GM06990 (cell line): ENCODE data around the gene NELFA.

Source experiments
- DNase-seq: peaks from one replicate; pipeline ENCODE4 v3.0.0-alpha.2; 2011; ENCODE audit not compliant: insufficient read length; ENCODE audit errors: extremely low read depth
- H3K27me3 ChIP-seq: replicated peaks from 2 replicates; pipeline ENCODE4 v1.6.0; 2011; ENCODE audit warnings: low read length; ENCODE audit not compliant: control insufficient read depth, insufficient read depth
- H3K36me3 ChIP-seq: 2 replicates; pipeline ENCODE4 v1.5.1; 2011; ENCODE audit warnings: low read length; ENCODE audit not compliant: control insufficient read depth, insufficient read depth
- H3K4me3 ChIP-seq: replicated peaks from 2 replicates; pipeline ENCODE4 v1.5.1; 2011; ENCODE audit warnings: low read depth, mild to moderate bottlenecking, control low read depth, low read length
- CTCF ChIP-seq: IDR thresholded peaks from 2 replicates; pipeline ENCODE4 v1.5.1; 2011; ENCODE audit warnings: low read length, control low read depth, mild to moderate bottlenecking, inconsistent platforms; ENCODE audit not compliant: insufficient read depth, poor library complexity, severe bottlenecking

NELFA gene

GRCh38 chr4:2045518-2045951 lies 36.8 kb upstream of the NELFA start:
- Histone ChIP-seq H3K4me3 (no peak overlapping the region), H3K36me3 (no peaks in the 10 kb centered on the region), H3K27me3 (no peaks in the 10 kb centered on the region; the same call in 1 of the 2 replicates)
- TF ChIP-seq CTCF: no peak
- no peak for DNase-seq

- TF ChIP-seq CTCF: no peak
- Histone ChIP-seq H3K4me3 (no peak overlapping the region), H3K27me3 (no peaks in the 10 kb centered on the region; the same call in 1 of the 2 replicates), H3K36me3 (no peaks in the 10 kb centered on the region)
- DNase-seq: no peak
These were observed 36.1 kb upstream of the NELFA start for GRCh38 chr4:2044542-2045517.

- no peak overlapping the region for H3K4me3 ChIP-seq
- no peaks in the 10 kb centered on the region; the same call in 1 of the 2 replicates for H3K27me3 ChIP-seq
- H3K36me3 ChIP-seq: no peaks in the 10 kb centered on the region
- no peak for TF ChIP-seq CTCF
- DNase-seq: no peak
These were observed 35.3 kb upstream of the NELFA start for GRCh38 chr4:2044119-2044485.

GRCh38 chr4:2043396-2044118 lies 34.8 kb upstream of the NELFA start:
- no peaks in the 10 kb centered on the region for H3K36me3 ChIP-seq
- TF ChIP-seq CTCF: no peak
- no peak for DNase-seq
- H3K4me3 ChIP-seq: no peak overlapping the region
- no peaks in the 10 kb centered on the region; the same call in 1 of the 2 replicates for H3K27me3 ChIP-seq

- no peaks in the 10 kb centered on the region; the same call in 1 of the 2 replicates for H3K27me3 ChIP-seq
- no peak for TF ChIP-seq CTCF
- no peaks in the 10 kb centered on the region for H3K36me3 ChIP-seq
- DNase-seq: no peak
- no peak overlapping the region for H3K4me3 ChIP-seq
These were observed 34.2 kb upstream of the NELFA start for GRCh38 chr4:2042947-2043395.
